B cell (primary cell): ENCODE results near the gene PRKCA.

Source experiments
- CTCF ChIP-seq: fragments of 200-600 bp; IDR thresholded peaks from one replicate; pipeline ENCODE4 v1.8.0; 2022; ENCODE audit warnings: antibody characterized with exemption, mild to moderate bottlenecking
- EZH2 ChIP-seq: IDR thresholded peaks from 2 replicates; pipeline ENCODE4 v1.6.1; 2012; ENCODE audit warnings: borderline replicate concordance, low read depth, mild to moderate bottlenecking, moderate library complexity, low read length; ENCODE audit not compliant: insufficient read depth, poor library complexity, severe bottlenecking

DNA sequence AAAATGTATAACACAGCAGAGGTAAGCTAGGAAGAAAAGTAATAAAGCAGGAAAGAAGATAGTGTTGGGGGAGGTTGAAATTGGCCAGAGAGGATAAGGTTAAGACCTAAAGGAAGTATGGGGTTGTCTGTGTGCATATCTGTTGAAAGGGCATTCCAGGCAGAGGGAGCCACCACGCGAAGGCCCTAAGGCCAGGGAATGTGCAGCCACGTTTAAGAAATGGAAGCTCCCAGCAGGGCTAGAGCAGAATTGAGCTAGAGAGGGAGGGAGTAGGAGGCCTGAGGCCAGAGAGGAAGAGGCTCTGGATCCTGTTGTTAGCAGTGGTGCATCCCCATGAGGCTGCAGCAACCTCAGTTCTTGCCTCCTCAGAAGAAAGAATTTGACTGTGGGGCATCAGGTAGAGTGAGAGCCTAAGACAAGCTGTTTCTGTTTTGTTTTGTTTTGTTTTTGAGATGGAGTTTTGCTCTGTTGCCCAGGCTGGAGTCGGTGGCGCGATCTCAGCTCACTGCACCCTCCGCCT lies 473.5 kb downstream of the PRKCA start:
- no peak for TF ChIP-seq CTCF
- TF ChIP-seq EZH2: no peak
